ENCODE results near the gene LGMN.

DNA sequence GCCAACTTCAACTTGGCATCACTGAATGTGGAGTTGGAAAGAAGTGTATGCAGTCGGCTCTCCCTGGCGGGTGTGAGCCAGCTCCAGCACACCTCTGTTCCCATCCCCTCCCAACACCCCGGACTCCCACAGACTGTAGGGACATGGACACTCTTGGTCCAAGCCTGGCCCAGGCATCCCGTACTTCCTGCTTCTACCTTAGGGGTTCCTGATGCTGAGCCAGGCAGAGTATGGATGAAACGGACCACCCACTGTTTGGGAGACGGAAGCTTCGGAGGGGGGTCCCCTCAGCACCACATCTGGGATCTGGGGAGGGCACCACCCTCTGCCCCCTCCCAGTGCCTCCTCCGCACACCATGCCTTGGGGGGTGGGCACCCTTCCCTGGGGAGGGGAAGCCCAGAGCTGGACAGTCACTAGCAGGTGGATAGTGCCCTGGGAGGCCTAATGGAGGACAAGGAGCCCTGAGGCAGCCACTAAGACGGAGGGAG is 62.0 kb downstream of the LGMN start:
- TF ChIP-seq CTCF (conservative IDR thresholded peaks at IDR 0.05; ENCODE audit: low read length) (no peak), EZH2phosphoT487 (IDR thresholded peaks at IDR 0.05; ENCODE audit: borderline replicate concordance) (no peak)
